ENCODE results near the gene ALDH4A1. TPM values are rescaled to one million over a fixed set of nuclear protein-coding genes. Genes with fewer than 3 reads are reported as not detected.
A peak's percentile ranks its signal among the peaks of the same experiment; 100 is the strongest.
"Not testable (repeated sequence)": the region's sequence is repeated elsewhere in the genome, so short reads cannot be mapped to it uniquely, and the experiment has no call there.

ALDH4A1 gene
- total RNA-seq, 1 donor from 2014 or later = 74.4 TPM

DNA sequence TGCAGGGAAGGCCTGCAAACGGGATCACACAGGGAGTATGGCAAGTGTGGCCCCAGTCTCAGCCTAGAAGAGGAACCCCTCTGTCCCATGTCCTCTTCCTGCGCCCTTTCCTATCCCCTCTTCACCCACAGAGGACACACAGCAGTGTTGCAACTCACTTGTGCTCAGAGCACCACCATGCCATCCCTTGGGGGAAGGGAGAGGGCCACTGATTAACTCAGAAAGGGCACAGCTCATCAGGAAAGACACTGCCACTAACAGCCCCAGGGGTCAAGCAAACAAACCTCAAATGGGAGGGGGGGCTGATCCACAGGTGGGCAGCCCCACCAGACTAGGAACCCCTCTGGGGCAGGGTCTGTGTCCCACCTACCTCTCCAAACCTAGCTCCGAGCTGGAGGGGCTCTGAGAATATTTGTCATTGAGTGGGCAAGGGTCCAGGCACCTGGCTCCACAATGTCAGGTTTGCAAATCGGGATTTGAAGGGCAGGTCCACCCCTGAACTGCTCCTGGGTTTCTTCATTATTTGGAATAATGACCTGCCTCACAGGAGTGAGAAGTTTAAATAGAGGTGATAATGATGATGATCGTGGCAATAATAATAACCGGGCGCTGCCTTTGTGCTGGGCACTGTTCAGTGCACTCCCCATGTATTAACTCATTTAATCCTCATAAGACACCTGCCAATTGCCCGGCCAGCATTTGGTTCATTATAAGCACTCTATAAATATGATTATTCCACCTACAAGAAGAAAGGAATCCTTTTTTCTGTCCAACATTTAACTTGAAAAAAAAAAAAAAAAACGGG lies 1.0 kb downstream of the ALDH4A1 start:
- DNase-seq (ENCODE audit: low spot score) = no peak

- no peak for DNase-seq (ENCODE audit: low spot score)
Observed at GRCh38 chr1:18900303-18900841, 2.0 kb downstream of the ALDH4A1 start.

GRCh38 chr1:18899363-18900049 lies 2.8 kb downstream of the ALDH4A1 start:
- DNase-seq (ENCODE audit: low spot score) = no peak

DNA sequence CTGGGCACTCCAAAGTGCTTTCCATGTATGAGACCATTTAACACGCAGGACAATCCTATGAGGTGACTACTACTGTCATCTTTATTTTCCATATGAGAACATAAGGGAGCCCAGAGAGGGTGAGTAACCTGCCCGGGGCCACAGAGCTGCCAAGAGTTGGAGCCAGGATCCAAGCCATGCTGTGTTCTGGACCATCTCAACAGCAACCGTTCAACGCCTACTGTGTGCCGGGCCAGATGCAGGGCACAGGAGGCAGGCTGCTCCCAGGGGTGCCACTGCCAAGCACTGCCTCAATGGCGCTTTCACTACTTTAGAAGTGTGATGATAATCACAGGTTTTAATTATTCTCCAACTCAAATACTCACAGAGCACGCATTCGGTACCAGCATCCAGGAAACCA lies 3.8 kb downstream of the ALDH4A1 start:
- DNase-seq (ENCODE audit: low spot score) = no peak

- no peak for DNase-seq (ENCODE audit: low spot score)
Observed at GRCh38 chr1:18895317-18895716, 7.0 kb downstream of the ALDH4A1 start.

GRCh38 chr1:18893120-18893519 lies 9.2 kb downstream of the ALDH4A1 start:
- DNase-seq (ENCODE audit: low spot score) = no peak

GRCh38 chr1:18891858-18892257 lies 10.5 kb downstream of the ALDH4A1 start:
- DNase-seq (ENCODE audit: low spot score) = not testable (repeated sequence)

DNA sequence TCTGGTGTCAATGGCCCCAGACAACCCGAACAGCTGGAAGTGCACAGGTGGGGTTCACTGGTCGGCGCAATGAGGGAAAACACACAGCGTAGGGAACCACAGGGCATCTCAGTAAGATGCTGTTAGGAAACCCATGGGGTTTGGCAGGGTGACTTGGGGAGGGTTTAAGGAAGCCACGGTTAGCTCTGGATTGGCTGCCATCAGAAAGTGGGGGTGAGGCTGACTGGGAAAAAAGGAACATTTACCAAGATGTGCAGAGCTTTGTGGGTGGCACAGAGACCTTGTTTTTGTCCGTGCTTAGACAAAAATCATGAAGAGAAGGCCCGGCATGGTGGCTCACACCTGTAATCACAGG lies 11.0 kb downstream of the ALDH4A1 start:
- DNase-seq (ENCODE audit: low spot score) = no peak

DNA sequence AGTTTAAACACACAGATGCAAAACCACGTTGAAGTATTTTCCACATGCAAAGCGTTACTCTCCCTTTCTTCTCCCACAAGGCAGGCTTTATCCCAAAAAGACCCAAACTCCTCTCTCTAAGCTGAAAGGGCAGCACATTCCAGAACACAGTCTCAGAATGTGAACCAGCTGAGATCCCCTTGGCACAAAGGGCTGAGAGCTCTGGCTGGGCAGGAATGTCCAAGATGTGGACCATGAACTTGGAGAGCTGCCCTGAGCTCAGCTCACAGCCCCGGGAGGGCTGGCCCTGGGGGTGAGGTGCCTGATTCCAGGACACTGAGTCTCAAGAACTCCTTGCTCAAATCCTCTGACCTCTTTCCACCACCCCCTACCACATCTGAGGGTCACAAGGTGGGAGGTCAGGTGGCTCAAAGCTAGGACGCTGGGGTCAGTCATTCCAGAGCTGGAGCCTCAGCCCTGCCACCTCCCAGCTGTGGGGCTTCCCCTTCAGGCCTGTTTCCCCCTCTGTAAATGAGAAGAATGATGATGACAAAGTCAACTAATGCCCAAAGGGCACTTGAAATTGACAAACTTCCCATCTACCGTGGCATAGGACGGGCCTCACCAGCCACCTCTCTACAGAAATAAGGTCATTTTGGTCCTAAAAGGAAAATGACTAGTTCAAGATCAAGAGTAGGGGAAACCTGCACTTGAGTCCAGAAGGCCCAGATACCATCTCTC lies 11.5 kb downstream of the ALDH4A1 start:
- DNase-seq (ENCODE audit: low spot score) = no peak

DNA sequence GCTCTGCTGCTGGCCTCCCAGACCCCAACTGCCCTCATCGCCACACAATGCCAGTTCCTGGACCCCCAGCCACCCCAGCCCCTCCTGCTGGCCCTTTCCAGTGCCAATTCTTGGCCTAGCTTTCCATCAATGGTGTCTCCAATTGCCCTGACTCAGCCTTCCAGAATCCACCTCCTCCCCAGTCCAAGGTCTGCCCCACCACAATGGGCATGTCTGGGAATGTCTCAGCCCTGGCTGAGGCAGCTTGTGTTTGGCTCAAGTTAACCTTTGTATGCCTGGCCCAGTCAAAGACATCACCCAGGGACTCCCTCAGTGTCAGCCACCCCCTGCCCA lies 16.4 kb downstream of the ALDH4A1 start:
- DNase-seq (ENCODE audit: low spot score) = no peak

- DNase-seq (ENCODE audit: low spot score) = no peak
Observed at GRCh38 chr1:18885311-18886002, 16.9 kb downstream of the ALDH4A1 start.

DNA sequence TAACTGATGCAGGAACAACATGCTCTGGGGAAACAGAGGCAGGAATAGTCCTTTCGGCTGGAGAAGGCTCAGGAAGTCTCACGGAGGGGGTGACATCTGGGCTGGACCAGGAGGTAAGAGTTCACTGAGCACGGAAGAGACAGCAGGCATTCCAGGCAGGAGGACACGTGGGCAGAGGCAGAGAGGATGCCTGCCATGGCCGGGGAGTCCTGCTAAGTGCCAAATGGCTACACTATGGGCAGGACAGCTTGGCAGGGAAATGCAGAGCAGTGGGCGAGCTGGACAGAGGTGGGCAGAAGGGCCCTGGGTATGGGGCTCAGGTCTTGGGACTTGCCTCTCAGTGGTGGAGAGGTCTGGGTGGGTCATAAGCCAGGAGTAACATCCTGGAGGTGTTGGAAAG lies 17.6 kb downstream of the ALDH4A1 start:
- DNase-seq (ENCODE audit: low spot score) = no peak

DNA sequence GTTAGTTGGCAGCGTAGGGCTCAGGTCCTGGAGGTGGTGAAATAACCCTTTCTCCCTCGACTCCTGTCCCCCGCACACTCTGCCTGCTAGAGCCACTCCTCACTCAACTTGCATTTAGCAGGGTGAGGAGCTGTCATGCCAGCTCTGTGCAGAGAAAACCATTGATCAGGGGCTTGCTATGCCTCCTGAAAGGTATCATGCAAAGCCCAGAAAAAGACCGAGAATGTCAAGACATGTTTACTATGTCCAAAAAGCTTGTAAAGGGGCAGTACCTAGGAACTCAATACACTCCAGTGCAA lies 18.0 kb downstream of the ALDH4A1 start:
- DNase-seq (ENCODE audit: low spot score) = no peak

GRCh38 chr1:18883636-18884418 lies 18.5 kb downstream of the ALDH4A1 start:
- DNase-seq (ENCODE audit: low spot score) = peak; percentile 76

DNA sequence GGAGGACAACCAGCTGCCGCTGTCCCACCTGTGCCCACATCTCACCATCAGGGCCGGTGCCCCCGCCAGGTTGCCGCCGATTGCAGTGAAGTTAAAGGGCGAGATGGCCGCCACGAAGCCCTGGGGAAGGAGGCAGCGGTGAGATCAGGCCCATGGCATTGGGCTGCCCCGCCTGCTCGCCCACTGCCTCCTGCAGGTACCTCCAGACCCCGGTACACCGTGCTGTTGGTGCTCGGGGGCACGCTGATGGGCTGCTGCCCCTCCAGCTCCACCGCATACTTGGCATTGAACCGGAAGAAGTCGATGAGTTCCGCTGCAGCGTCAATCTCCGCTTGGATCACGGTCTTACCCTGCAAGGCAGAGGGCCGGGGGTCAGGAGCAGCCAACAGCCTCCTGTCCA lies 19.3 kb downstream of the ALDH4A1 start:
- no peak for DNase-seq (ENCODE audit: low spot score)

GRCh38 chr1:18882486-18882885 lies 19.9 kb downstream of the ALDH4A1 start:
- no peak for DNase-seq (ENCODE audit: low spot score)

DNA sequence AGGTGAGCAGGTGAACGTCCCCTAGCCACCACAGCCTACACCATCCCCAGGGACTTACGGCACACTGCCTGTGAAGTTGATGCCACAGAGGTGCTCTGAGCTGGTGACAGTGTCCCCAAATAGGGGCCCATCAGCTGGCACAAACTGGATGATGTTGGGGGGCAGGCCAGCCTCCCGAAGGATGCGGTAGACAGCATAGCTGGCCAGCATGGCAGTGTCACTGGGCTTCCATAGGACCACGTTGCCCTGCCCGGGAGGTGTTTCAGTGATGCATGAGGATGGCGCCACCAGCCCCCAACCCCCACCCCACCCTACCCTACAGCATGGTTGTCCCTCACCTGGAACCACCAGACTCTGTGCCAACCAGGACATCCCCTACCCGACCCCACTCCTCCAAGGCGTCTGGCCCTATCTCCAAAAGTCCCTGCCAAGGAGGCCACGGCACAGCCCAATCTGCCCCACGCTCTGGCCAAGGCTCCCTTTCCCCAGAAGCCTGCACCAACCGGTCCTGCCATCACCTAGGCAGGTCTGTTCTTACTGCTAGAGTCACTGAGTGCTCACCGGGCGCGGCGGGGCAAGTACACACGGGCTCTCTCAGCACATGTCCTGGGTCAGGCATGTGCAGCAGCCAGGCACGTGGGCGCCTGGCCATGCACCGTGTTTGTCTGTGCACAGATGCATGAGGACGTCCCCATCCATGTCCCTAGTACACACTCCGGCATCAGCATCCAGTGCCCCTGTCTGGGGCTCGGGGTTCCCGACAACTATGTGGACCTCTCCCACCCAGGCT lies 20.5 kb downstream of the ALDH4A1 start:
- peak; percentile 59 for DNase-seq (ENCODE audit: low spot score)

- no peak for DNase-seq (ENCODE audit: low spot score)
Observed at GRCh38 chr1:18881164-18881563, 21.2 kb downstream of the ALDH4A1 start.

DNA sequence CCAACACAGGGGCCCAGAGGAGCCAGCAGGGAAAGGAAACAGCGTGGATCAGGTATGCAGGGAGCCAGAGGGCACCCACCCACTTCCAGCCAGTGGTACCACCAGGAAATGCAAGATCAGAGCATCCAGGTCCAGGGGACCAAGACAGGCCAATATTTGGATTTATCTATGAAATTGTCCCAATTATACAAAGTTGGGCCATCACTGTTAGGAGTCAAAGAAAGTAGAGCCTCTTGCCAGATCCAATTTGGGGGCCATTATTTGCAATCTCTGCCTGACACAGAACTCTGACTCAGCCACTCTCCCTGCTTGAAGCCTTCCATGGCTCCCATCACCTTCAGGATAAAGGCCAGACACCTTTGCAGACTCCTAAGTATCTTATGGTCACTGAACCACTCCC lies 21.8 kb downstream of the ALDH4A1 start:
- DNase-seq (ENCODE audit: low spot score) = no peak

DNA sequence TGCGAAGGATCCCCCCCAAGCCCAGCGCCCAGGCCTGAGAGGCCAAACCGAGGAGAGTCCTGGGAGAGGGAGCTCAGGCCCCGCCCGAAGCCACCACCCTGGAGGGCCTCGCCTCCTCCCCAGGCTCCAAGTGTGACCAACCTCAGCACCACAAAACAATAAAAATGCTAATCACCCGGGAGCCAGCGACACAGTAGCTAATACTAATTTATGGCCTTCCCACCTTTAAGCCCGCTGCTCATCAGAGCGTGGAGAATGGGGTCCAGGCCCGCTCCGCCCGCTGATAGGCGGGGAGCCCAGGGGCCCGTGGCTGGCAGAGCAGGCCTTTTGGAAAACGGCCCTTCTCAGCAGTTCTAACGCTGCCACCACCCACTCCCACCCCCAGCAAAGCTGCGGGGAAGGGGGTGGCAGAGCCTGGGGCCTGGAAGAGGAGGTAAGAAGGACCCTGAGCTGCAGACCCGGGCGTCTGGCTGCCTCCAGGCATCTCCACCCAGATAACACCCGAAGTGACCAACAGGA lies 22.5 kb downstream of the ALDH4A1 start:
- no peak for DNase-seq (ENCODE audit: low spot score)
